Kidney capillary endothelial cell (primary cell): ENCODE data around the gene PMS1.
"Not testable (repeated sequence)": the region's sequence is repeated elsewhere in the genome, so short reads cannot be mapped to it uniquely, and the experiment has no call there.

Source experiments
- DNase-seq: peaks from one replicate; pipeline ENCODE4 v3.0.0-alpha.2; 2018; ENCODE audit warnings: low spot score

Gene PMS1

GRCh38 chr2:189865826-189866225 is 81.6 kb downstream of the PMS1 start:
- DNase-seq: no peak

GRCh38 chr2:189866296-189866695 is 82.0 kb downstream of the PMS1 start:
- DNase-seq: no peak

GRCh38 chr2:189868896-189869295 is 84.6 kb downstream of the PMS1 start:
- DNase-seq: no peak

- no peak for DNase-seq
Measured at GRCh38 chr2:189870381-189871085, 86.3 kb downstream of the PMS1 start.

DNA sequence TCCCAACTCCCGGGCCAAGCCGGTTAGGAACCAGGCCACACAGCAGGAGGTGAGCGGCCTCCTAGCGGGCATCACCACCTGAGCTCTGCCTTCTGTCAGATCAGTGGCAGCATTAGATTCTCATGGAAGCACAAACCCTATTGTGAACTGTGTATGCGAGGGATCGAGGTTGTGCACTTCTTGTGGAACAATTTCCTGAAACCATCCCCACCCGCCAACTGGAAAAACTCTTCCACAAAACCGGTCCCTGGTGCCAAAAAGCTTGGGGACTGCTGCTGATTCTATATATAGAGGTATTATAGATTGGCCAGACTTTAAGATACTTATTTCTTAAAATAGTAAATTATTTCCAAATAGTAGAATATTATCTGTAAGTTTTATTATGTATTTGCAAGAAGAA is 89.4 kb downstream of the PMS1 start:
- DNase-seq: no peak

GRCh38 chr2:189874586-189875320 is 90.5 kb downstream of the PMS1 start:
- no peak for DNase-seq

DNA sequence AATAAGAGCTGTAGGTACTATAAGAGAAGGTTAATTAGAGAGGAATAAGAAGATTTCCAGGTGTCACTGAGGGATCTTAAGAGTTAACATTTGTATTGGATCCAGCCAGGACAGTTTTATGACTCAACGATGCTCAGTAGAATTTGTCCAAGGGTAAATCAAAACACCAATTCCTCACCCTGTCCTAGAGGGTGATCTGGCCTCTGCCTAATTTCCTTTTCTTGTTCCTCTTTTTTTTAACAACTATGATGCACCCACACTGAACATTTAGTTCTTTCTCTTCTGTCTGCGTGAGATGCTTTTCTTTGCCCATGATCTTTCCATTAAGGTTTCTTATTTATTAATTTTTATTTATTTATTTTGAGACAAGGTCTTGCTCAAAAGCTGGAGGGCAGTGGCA is 92.0 kb downstream of the PMS1 start:
- DNase-seq: no peak

DNA sequence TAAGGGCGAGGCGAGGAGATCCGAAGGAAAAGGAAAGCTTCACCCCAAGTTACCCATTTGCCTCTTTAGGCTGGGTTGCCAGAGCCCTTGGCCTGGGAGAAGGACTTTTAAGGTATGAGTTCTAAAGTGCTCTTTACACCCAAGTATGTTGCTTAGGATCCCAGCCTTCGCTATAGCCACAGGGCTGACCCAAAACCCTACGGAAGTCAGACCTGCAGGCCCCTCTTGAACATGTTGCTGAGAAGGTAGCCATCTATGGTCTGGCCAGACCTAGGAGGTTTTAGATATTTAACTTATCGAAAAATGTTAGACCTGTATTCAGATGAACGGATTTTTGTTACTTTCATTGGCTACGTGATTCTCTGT is 95.4 kb downstream of the PMS1 start:
- DNase-seq: no peak

DNA sequence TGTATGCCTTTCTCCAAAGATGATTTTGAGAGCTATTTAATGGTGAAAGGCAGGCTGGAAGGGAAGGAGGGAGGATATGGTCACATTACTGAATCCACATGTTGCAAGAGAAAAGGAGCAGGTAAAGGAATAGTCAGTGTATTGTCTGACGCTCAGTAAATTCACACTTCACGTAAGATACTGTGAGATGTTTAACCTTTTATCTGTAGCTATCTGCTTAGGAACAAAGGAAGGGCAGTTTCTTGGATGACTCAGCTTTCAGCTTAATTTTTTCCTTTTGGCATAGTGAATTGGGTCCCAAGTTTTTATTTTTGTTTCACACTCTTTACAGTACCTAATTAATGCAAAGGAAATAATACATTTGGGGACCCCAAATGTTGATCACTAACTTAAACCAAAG is 96.2 kb downstream of the PMS1 start:
- DNase-seq: no peak

DNA sequence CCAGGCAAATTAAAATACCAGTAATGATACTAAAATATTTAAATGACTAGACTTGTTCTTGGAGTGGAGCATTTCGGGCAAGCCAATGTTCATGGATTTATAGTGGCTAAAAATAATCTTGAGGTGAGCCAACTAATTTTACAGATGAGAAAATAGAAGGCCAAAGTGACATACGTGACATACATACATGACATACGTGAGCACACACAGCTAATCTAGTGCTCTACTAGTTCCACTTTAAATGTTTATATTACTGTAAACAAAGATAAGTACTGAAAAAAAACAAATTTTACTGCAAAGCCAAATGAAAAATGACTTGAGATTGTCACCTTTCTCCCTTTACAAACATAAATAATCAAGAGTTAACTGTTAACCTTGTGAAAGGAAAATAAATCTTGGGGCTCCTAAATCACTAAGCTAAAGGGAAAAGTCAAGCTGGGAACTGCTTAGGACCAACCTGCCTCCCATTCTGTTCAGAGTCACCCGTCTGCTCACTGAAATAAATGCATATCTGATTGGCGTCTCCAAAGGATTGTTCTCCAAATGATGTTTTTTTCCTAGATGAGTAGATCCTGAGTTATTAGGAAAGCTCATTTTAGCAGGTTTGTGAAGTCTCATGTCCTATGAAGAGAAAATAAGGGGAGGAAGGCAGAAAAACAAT is 96.7 kb downstream of the PMS1 start:
- no peak for DNase-seq

GRCh38 chr2:189885368-189885767 is 101.1 kb downstream of the PMS1 start:
- DNase-seq: no peak

- DNase-seq: not testable (repeated sequence)
Measured at GRCh38 chr2:189892546-189893294, 108.5 kb downstream of the PMS1 start.

GRCh38 chr2:189896809-189897208 is 112.6 kb downstream of the PMS1 start:
- DNase-seq: no peak

- no peak for DNase-seq
Measured at GRCh38 chr2:189899101-189899500, 114.9 kb downstream of the PMS1 start.

DNA sequence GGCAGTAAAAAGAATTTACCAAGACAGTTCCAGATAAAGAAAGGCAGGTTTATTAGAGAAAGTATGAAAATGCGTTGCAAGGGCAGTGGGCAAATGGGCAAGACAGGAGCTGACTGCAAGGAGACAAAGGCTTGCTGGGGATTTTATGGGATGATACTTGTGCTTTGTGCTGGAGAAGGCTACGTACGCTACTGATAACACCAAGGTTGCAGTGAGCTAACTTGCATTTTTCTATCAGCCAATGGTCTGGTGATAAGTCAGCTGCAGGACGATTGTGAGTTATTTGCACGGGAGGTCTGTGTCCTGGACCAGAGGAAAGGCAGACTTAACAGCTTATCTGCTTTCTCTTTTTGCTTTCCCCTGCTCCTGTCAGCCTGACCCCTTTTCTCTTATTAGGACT is 116.5 kb downstream of the PMS1 start:
- no peak for DNase-seq

- no peak for DNase-seq
Measured at GRCh38 chr2:189901664-189902063, 117.4 kb downstream of the PMS1 start.

DNA sequence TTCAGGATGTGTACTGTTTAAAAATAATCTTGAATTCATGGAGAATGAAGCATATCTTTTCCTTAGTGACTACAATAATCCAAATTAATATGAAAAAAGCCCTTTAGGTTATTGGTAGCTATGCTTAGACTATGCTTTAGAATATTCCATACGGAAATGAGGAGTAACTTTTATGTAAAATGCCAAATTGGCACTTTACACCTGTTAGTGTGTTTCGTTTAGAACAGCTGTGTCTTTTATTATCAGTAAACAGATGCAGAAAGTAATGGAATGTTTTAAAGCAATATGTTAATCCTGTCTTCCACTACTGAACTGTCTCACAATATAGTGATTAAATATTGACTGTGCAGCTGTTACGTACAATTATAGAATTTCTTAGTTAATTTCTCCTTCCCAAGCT is 129.6 kb downstream of the PMS1 start:
- no peak for DNase-seq

DNA sequence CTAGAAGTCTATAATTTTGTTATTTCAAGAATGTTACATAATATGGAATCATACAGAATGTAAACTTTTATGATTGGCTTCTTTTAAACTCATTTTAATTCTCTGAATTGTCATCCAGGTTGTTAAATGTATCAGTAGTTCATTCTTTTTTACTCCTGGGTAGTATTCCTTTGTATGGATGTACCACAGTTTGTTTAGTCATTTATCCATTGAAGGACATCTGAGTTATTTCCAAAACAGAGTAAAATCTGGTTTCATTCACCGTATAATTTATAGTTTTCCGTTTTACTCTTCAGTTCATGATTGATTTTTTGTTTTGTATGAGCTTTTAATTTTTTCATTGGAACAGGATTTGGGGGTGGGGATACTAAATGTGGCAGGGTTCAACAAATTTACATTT is 132.4 kb downstream of the PMS1 start:
- no peak for DNase-seq
